ENCODE results near the gene CENPQ. TPM values are rescaled to one million over a fixed set of nuclear protein-coding genes. Genes with fewer than 3 reads are reported as not detected.

Gene CENPQ
- total and polyA plus RNA-seq, 2 of the 13 experiments (the other 11 are each of a cell fraction or from before 2014, with no cell fraction given): 9.1 to 20.1 TPM

- TF ChIP-seq ZNF513 (CRISPR knock-in tag; conservative IDR thresholded peaks at IDR 0.05) (no peak), GABPA (IDR thresholded peaks at IDR 0.05; ENCODE audit: low read depth, low read length) (no peak), GABPA (CRISPR knock-in tag; IDR thresholded peaks at IDR 0.05; ENCODE audit: low read depth) (no peak), ZNF362 (CRISPR knock-in tag; IDR thresholded peaks at IDR 0.05; ENCODE audit: borderline replicate concordance) (peak; percentile 43; the same call in 1 of the 2 replicates), USF2 (IDR thresholded peaks at IDR 0.05; ENCODE audit: low read depth, low read length) (no peak), USF2 (CRISPR knock-in tag; IDR thresholded peaks at IDR 0.05; ENCODE audit: borderline replicate concordance) (no peak), ERF (CRISPR knock-in tag; IDR thresholded peaks at IDR 0.05) (no peak), EZH2 (conservative IDR thresholded peaks at IDR 0.05; ENCODE audit: low read depth, low read length) (no peak), TCF7 (IDR thresholded peaks at IDR 0.05; ENCODE audit: low read depth) (no peak; the same call in 1 of the 2 replicates), ZNF235 (CRISPR knock-in tag; IDR thresholded peaks at IDR 0.05; ENCODE audit: borderline replicate concordance) (no peak), ZNF207 (IDR thresholded peaks at IDR 0.05; ENCODE audit: borderline replicate concordance) (no peak), ZNF503 (CRISPR knock-in tag; IDR thresholded peaks at IDR 0.05) (0 out of 2 replicates have a peak, but pooled peaks have one; percentile 31), ZC3H4 (CRISPR knock-in tag; IDR thresholded peaks at IDR 0.05; ENCODE audit: borderline replicate concordance) (no peak), DNMT1 (CRISPR knock-in tag; IDR thresholded peaks at IDR 0.05) (no peak), FOXM1 (CRISPR knock-in tag; IDR thresholded peaks at IDR 0.05) (no peak), RBAK (CRISPR knock-in tag; IDR thresholded peaks at IDR 0.05) (no peak), SOX6 (IDR thresholded peaks at IDR 0.05) (no peak), SOX6 (CRISPR knock-in tag; IDR thresholded peaks at IDR 0.05) (peak; percentile 80), CBX5 (CRISPR knock-in tag; IDR thresholded peaks at IDR 0.05; ENCODE audit: borderline replicate concordance) (no peak), HOMEZ (CRISPR knock-in tag; IDR thresholded peaks at IDR 0.05; ENCODE audit: low read depth) (peak; percentile 31; the same call in 1 of the 2 replicates), ZNF563 (CRISPR knock-in tag; IDR thresholded peaks at IDR 0.05) (no peak), SRF (IDR thresholded peaks at IDR 0.05; ENCODE audit: low read depth, low read length) (no peak), ISL2 (CRISPR knock-in tag; IDR thresholded peaks at IDR 0.05) (peak; percentile 85)
Observed at GRCh38 chr6:49513153-49513989, 50.2 kb downstream of the CENPQ start (continued).
